ENCODE data around the gene ITGA2B. TPM values are rescaled to one million over a fixed set of nuclear protein-coding genes. Genes with fewer than 3 reads are reported as not detected.

Gene ITGA2B
- total and polyA plus RNA-seq, 8 donors, result 0.09 to 0.61 (median 0.48) TPM

DNA sequence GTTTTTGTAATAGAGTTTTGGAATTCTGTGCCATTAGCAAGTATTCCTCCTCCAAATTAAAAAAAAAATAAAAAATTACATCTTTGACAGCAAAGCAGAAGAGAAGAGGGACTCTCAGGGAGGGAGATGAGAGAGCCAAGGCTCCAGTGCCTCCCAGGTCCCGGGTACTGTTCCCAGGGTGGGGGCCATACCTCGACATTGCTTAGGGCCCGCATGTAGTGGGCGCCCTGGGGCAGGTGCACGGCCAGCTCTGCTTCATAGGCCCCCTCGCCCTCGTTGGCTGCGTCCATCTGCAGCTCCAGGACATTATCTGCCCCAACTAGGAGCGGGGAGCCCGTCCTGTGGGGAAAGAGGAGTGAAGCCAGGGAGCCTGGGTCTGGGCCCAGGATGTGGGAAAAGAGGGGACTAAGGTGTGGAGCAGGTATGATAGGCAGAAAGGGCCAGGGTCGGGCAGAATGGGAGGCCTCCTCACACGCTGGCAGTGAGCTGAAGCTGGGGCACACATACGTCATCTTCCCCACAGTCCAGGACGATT is 11.2 kb downstream of the ITGA2B start:
- Histone ChIP-seq H3K36me3 (no peaks in the 10 kb centered on the region), H3K27me3 (no peaks in the 10 kb centered on the region), H3K9me3 (no peaks in the 10 kb centered on the region), H3K4me3 (no peak overlapping the region), H3K27ac (no peak overlapping the region), H3K4me1 (no peaks in the 10 kb centered on the region)
- ATAC-seq (no peak), DNase-seq (no peak), FAIRE-seq (no peak)
- intact Hi-C loops (cut with DNase I), result no loop called here
- TF ChIP-seq, protein P1, sequence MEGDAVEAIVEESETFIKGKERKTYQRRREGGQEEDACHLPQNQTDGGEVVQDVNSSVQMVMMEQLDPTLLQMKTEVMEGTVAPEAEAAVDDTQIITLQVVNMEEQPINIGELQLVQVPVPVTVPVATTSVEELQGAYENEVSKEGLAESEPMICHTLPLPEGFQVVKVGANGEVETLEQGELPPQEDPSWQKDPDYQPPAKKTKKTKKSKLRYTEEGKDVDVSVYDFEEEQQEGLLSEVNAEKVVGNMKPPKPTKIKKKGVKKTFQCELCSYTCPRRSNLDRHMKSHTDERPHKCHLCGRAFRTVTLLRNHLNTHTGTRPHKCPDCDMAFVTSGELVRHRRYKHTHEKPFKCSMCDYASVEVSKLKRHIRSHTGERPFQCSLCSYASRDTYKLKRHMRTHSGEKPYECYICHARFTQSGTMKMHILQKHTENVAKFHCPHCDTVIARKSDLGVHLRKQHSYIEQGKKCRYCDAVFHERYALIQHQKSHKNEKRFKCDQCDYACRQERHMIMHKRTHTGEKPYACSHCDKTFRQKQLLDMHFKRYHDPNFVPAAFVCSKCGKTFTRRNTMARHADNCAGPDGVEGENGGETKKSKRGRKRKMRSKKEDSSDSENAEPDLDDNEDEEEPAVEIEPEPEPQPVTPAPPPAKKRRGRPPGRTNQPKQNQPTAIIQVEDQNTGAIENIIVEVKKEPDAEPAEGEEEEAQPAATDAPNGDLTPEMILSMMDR (IDR thresholded peaks at IDR 0.05), result no peak
- 70 to 83% methylated on average over 14 of the region's 14 CpGs for WGBS, 2 donors

DNA sequence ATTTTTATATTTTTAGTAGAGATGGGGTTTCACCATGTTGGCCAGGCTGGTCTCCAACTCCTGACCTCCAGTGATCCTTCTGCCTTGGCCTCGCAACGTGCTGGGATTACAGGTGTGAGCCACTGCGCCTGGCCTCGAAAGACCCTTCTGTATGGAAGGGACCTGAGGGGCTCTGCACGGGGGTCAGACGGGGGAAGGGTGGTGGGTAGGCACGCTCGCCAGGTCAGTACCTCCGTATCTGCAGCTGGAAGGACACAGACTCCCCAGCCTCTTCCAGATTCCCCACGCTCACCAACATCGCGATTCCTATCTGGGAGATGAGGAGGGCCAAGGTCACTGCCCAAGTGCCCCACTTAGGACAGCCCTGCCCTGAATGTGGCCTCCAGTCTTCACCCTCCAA is 12.7 kb downstream of the ITGA2B start:
- H3K4me3 ChIP-seq, result no peak overlapping the region
- H3K27me3 ChIP-seq, result no peaks in the 10 kb centered on the region
- WGBS, 2 donors, result 62 to 71% methylated on average over 12 of the region's 12 CpGs
- intact Hi-C loops (cut with DNase I), result no loop called here
- ATAC-seq (no peak), DNase-seq (no peak), FAIRE-seq (no peak)
- no peak overlapping the region for H3K27ac ChIP-seq
- H3K36me3 ChIP-seq, result no peaks in the 10 kb centered on the region
- H3K4me1 ChIP-seq, result no peaks in the 10 kb centered on the region
- H3K9me3 ChIP-seq, result no peaks in the 10 kb centered on the region
- TF ChIP-seq, protein P1 (IDR thresholded peaks at IDR 0.05), result no peak

DNA sequence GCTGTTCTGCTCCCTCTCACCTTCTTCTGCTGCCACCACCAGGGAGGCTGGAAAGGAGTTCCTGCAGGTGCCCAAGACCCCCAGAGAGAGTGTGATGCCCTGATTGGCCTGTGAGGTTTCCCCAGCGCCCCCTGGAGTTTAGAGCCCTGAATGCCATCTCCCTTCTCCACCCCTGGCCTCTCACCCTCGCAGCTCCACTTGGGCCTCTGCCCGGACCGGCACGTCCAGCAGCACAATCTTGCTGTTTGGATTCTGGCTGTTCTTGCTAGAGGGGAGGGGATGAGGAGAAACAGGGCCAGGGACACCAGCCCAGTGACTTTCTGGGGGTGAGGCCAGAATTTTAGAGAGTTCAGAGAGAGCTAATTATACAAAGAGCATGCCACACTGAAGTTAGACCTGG is 13.3 kb downstream of the ITGA2B start:
- Histone ChIP-seq H3K4me1 (no peaks in the 10 kb centered on the region), H3K36me3 (no peaks in the 10 kb centered on the region), H3K9me3 (no peaks in the 10 kb centered on the region), H3K27ac (no peak overlapping the region), H3K27me3 (no peaks in the 10 kb centered on the region), H3K4me3 (no peak overlapping the region)
- ATAC-seq (peak in 2 of 4 donors; percentile 21 to 26), DNase-seq (peak in 1 of 6 donors; percentile 39), FAIRE-seq (no peak)
- 6 to 28% methylated on average over 5 of the region's 5 CpGs for WGBS, 2 donors
- intact Hi-C loops (cut with DNase I), result no loop called here
- TF ChIP-seq, protein P1 (IDR thresholded peaks at IDR 0.05), result no peak

DNA sequence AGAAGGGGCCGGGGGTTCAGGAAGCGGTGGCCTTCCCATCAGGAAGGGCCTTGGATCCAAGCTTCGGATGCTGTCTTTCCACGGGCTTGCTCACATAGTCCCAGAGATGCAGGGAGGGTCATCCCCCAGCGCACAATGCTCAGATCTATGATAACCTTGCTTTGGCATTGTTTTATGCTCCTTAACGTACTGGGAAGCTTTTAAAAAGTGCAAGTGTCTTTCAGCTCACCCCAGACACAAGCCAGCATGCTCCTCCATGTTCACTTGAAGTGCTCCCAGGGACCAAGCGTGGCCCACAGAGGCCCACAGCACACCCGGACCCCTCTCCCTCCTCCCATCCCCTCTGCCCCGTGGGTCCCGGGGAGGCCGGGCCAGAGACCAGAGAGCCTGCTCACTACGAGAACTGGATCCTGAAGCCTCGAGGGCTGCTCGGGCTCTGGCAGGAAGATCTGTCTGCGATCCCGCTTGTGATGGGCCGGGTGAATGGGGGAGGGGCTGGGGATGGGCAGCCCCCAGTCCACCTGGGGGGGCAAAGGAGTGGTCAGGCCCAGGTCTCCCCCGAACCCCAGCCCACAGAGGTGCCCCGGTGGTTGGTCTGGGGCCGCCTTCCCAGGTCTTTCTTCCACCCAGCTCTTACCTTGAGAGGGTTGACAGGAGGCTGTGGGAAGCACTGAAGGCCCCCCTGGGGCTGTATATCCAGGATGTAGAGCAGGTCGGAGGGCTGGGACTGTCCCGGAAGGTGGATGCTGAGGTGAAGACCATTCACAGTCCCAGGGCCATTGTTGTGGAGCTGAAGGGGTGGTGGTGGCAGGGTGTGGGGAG is 14.0 kb downstream of the ITGA2B start:
- TF ChIP-seq, protein P1 (IDR thresholded peaks at IDR 0.05), result no peak
- no peaks in the 10 kb centered on the region for H3K4me1 ChIP-seq
- DNase-seq (peak in 2 of 6 donors; percentile 17 to 45), ATAC-seq (peak in 1 of 4 donors; percentile 8), FAIRE-seq (no peak)
- no peaks in the 10 kb centered on the region for H3K36me3 ChIP-seq
- no peaks in the 10 kb centered on the region for H3K9me3 ChIP-seq
- 47 to 60% methylated on average over 21 to 22 of the region's 22 CpGs for WGBS, 2 donors
- intact Hi-C loops (cut with DNase I), result no loop called here
- no peak overlapping the region for H3K4me3 ChIP-seq
- no peak overlapping the region for H3K27ac ChIP-seq
- H3K27me3 ChIP-seq, result no peaks in the 10 kb centered on the region

All from pancreas (tissue), 10 donors.